Kidney capillary endothelial cell (primary cell): ENCODE data around the gene PPP1R2.
"Not testable (repeated sequence)": the region's sequence is repeated elsewhere in the genome, so short reads cannot be mapped to it uniquely, and the experiment has no call there.

Experiments used
- DNase-seq: peaks from one replicate; pipeline ENCODE4 v3.0.0-alpha.2; 2018; ENCODE audit warnings: low spot score

Gene PPP1R2

GRCh38 chr3:195542698-195543499 is at the start of gene PPP1R2:
PPP1R2 (minus strand) TSS chr3:195543325; CDS start chr3:195543025, 300 bp downstream.
- peak; percentile 89 for DNase-seq

GRCh38 chr3:195591852-195592251 is 48.7 kb upstream of the PPP1R2 start:
- no peak for DNase-seq

DNA sequence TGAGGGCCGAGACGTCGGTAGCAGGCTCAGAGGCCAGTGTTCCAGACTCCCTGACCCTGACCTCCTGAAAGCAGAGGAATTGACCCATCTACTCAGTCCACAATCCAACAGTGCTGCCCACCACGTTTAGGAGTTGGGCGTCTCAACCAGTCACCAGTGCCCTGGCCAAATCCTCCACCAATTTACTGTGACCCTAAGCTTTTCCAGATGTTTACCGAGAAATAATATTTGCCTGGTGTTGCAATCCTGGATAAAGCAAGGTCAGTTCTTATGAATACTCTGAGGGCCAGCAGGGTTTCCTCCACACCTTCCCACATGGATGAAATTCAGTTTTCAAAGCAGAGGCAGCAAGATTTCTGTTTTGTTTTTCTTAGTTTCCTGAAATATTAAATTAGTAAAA is 48.1 kb upstream of the PPP1R2 start:
- DNase-seq = no peak

DNA sequence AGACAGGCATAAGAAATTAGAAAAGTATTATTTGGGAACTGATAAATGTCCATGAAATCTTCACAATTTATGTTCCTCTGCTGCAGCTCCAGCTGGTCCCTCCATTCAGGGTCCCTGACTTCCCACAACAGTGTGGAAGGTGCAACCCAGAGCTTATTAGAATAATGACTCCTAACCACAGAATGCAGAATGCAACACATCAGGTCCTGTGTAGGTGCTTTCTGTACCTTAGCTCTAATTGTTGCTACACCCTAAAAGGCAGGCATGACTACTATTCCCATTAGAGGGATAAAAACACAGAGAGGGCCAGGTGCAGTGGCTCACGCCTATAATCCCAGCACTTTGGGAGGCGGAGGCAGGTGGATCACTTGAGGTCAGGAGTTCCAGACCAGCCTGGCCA is 47.3 kb upstream of the PPP1R2 start:
- not testable (repeated sequence) for DNase-seq

- not testable (repeated sequence) for DNase-seq
These were observed 46.7 kb upstream of the PPP1R2 start for GRCh38 chr3:195589796-195590195.

DNA sequence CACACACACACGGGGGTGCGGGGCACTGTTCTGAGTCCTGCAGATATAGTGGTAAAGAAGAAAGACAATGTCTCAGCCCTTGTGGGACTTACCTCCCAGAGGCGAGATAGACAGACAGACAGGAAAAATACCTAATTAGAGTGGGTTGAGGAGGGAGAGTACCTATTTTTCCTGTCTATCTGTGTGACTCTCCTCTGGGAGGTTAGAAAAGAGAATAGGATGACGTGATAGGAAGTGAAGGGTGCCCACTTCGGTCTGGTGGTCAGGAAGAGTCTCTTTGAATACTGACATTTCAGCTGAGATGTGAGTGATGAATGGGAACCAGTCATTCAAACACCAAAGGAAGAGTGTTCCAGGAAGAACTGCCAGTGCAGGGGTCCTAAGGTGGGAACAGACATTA is 44.7 kb upstream of the PPP1R2 start:
- DNase-seq = no peak

- no peak for DNase-seq
These were observed 44.3 kb upstream of the PPP1R2 start for GRCh38 chr3:195587406-195587805.

DNA sequence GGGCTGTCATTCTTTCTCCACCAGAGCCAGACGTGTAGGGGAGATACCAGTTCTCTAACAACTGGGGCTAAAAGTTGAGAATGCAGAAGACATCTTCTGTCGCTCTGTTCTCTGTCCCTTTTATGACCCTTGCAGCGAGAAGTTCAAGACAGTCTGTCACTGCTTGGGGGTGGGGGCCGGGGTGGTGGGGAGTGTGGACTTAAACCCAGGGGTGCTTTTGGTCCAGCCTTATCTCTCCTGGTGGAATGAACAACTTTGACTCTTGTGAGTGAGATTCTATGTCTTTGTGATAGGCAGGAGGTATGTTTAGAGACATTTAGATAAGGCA is 41.4 kb upstream of the PPP1R2 start:
- no peak for DNase-seq

GRCh38 chr3:195583831-195584542 is 40.9 kb upstream of the PPP1R2 start, which contains the start of gene APOD:
APOD (minus strand) TSS chr3:195583940; CDS start chr3:195579461, 4,479 bp downstream.
- no peak for DNase-seq

- DNase-seq = no peak
These were observed 39.8 kb upstream of the PPP1R2 start for GRCh38 chr3:195582947-195583346.

DNA sequence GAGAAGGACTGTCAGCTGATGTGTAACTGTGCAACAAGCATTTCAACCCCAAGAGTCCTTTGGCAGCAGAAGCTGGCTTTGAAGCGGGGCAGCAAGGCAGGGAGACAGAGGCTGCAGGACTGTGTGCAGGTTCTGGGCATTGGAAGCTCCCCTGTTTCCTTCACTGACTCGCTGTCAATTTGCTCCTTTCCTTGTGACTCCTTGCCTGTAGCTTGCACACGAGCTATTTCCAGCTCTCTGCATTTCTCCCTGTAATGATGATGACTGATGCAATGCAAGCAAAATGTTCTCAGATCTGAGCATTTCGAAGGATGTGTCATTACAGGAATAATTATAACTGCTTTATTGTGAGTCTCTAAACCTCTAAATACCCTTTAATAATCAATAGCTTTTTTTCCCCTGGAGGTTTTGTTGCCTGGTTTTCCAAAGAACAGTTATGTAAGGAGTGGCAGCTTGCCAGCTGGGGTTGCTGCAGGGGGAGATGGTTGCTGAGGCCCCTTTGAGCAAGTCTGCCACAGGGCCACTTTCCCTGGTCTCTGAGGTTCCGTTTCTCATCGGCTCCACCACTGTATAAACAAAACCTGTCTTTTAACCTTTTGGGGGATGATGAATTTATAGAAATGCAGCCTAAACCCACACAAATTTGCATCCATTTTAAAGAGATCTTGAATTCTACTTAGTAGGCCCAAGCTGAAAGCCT is 37.8 kb upstream of the PPP1R2 start:
- no peak for DNase-seq

- DNase-seq = no peak
These were observed 36.2 kb upstream of the PPP1R2 start for GRCh38 chr3:195579281-195579680.

DNA sequence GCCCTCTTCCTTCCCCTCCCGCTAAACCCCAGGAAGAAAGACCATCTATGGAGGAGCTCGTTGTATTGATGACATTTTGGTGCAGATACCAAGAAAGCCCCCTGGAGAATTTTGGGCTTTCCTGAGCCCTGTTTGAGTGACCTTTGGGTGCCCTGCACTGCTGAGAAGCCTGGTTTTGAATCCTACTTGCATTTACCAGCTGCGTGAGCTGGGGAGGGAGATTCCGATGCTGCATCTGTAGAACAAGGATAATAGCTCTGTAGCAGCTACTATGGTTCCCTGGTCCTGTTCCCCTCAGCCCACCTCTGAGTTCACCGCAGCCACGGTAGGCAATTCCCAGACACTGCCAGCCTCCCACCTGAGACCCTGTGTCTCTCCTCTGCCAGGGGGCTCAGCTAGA is 35.4 kb upstream of the PPP1R2 start:
- DNase-seq = no peak

DNA sequence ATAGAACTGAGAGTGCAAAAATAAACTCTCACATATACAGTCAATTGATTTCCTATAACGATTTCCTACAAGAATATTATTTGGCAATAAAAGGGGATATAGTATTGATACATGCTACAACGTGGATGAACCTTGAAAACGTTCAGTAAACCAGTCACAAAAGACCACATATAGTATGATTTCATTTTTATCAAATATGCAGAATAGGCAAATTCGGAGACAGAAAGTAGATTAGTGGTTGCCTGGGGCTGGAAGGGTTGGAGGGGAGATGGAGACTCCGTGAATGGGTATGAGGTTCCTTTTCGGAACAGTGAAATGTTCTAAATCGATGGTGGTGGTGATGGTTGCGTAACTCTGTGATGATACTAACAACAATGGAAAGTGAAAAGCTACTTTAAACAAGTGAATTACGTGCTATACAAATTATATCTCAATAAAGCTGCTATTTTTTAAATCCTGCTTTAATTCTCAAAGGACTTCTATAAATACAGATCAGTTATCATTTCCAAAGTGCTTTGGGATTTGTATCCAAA is 34.6 kb upstream of the PPP1R2 start:
- no peak for DNase-seq

DNA sequence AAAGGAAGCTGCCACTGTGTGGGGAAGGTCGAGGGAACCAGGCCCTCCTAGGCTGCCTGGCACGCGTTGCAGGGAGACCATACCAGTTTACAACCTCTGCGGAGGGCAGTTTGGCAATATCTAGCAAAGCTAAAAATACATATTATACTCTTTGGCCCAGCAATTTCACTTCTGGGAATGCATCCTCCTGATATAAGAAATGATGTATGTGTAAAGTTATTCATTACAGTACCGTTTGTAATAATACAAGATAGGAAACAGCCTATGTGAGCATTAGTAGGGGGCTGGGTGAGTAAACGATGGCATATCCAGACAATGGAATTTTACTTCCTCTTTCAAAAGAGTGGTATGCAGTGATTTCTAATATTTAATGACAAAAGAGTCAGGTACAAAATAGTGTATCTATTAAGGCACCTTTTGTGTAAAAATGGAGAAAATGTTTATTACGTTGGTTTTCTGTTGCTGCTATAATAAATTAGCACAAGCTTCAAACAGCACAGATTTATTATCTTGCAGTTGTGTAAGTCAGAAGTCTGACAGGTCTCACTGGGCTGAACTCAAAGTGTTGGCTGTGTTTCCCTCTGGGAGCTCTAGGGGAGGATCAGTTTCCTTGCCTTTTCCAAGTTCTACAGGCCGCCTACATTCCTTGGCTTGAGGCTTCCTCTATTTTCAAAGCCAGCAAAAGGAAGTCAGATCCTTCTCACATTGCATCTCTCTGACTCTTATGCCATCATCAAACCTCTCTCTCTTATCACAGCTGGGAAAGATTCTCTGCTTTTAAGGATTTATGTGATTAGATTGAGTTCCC is 31.6 kb upstream of the PPP1R2 start:
- no peak for DNase-seq

- DNase-seq = no peak
These were observed 30.7 kb upstream of the PPP1R2 start for GRCh38 chr3:195573611-195574496.

DNA sequence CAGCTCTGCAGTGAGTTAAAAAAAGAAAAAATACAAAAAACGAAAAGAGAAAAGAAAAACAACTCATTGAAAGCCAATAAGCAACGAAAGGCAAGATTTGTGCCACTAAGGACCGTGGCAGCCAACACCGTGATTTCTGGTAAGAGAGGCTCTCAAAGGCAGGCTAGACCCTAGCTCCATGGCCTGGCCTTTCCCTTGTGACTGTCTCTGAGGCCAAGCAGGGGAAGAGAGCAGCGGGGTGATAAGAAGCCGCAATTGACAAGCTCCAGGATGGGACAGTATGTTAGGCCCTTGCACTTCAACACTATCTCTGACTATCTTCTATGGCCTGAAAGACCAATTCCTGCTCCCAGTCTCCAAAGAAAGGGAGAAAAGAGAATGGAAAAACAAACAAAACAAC is 28.2 kb upstream of the PPP1R2 start:
- DNase-seq = no peak

DNA sequence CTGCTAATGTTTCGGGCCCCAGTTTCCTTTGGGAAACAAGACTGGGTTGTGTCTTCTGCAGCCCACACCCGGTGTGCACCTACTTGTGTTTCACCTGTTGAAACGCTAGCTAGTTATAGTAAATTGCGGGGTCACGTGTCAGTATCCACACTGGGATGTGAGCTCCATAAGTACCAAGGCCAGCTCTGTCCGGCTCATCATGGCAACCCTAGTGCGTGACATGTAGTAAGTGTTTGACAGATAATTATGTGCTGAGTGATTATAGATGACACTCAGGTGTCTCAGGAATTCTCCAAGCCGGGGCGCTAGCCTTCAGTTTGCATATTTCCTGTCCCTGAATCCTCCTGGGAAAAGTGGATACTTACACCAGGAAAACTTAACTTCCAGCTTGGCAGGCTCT is 27.8 kb upstream of the PPP1R2 start:
- no peak for DNase-seq

DNA sequence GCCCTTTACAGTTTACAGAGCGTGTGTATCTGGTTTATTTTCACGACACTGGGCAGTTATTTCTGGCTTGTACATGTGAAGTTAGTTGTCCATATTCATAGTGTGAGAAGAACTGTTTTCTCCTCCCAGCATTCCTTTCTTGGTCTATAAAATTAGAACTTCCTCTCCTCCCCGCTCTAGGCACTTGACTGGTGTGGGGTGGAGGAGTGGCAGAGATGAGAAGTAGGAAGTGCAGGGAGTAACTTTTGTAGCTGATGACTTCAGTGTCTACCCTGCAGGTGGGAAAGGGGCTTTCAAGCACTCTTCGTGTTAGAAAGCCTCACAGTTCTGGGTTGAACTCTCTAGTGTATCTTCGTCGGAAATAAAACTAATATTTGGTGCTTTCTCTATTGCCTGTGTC is 27.2 kb upstream of the PPP1R2 start:
- no peak for DNase-seq

DNA sequence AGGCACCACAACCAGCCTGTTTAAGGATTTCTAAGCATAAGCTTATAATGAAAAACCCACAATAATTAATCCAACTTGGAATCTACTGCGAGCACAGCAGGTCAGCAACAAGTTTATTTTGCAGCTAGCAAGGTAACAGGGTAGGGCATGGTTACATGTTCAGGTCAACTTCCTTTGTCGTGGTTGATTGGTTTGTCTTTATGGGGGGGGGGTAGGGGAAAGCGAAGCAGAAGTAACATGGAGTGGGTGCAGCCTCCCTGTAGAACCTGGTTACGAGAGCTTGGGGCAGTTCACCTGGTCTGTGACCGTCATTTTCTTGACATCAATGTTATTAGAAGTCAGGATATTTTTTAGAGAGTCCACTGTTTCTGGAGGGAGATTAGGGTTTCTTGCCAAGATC is 25.5 kb upstream of the PPP1R2 start:
- no peak for DNase-seq

GRCh38 chr3:195566797-195567196 is 23.7 kb upstream of the PPP1R2 start:
- no peak for DNase-seq
